ENCODE results near the gene UBA5.

DNA sequence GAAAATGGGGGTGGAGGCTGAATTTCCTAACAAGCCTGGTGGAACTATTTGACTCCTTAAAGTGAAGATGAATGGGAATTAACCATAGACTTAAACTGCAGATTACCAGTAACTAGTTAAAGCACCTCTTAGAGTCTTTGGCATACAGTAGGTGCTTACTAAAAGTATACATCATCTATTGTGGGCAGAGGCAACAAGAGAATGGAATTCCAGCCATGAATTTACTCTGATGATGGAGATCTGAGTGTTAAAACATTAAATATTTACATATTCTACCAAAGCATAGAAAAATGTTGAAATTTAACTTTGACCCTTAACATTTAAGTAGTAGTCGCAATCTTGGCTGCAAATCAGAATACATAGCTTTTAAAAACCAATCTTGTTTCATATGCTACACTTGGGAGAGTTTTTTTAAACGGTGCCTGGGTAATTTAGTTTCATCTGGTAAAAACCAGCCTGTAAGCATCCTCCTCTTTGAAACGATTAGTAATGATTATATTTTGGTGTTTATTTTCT lies 5.2 kb downstream of the UBA5 start:
- TF ChIP-seq, protein P1, sequence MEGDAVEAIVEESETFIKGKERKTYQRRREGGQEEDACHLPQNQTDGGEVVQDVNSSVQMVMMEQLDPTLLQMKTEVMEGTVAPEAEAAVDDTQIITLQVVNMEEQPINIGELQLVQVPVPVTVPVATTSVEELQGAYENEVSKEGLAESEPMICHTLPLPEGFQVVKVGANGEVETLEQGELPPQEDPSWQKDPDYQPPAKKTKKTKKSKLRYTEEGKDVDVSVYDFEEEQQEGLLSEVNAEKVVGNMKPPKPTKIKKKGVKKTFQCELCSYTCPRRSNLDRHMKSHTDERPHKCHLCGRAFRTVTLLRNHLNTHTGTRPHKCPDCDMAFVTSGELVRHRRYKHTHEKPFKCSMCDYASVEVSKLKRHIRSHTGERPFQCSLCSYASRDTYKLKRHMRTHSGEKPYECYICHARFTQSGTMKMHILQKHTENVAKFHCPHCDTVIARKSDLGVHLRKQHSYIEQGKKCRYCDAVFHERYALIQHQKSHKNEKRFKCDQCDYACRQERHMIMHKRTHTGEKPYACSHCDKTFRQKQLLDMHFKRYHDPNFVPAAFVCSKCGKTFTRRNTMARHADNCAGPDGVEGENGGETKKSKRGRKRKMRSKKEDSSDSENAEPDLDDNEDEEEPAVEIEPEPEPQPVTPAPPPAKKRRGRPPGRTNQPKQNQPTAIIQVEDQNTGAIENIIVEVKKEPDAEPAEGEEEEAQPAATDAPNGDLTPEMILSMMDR (IDR thresholded peaks at IDR 0.05 in 2 of 3, conservative IDR thresholded peaks at IDR 0.05 in 1 of 3; ENCODE audit: insufficient read depth in 2 of 3, low read depth in 1 of 3, low read length in 3 of 3) = no peak
- no peak for TF ChIP-seq BCL6 (CRISPR knock-in tag; IDR thresholded peaks at IDR 0.05)
- TF ChIP-seq, protein P2, sequence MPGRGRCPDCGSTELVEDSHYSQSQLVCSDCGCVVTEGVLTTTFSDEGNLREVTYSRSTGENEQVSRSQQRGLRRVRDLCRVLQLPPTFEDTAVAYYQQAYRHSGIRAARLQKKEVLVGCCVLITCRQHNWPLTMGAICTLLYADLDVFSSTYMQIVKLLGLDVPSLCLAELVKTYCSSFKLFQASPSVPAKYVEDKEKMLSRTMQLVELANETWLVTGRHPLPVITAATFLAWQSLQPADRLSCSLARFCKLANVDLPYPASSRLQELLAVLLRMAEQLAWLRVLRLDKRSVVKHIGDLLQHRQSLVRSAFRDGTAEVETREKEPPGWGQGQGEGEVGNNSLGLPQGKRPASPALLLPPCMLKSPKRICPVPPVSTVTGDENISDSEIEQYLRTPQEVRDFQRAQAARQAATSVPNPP (IDR thresholded peaks at IDR 0.05; ENCODE audit: borderline replicate concordance, insufficient read depth, insufficient read length) = no peak

Data from K562 (cell line).